Colon (tissue), 2 donors: ENCODE results near the gene LAMB3.

Experiments used
- FAIRE-seq: peaks from 2 replicates; lab custom pipeline; 2012; peaks lifted over from hg19 to GRCh38; lab: Jason Lieb, UNC
- donor health status: control.
- donor health status: control.

The LAMB3 gene

GRCh38 chr1:209630383-209631225 lies 21.6 kb downstream of the LAMB3 start:
- FAIRE-seq = no peak

DNA sequence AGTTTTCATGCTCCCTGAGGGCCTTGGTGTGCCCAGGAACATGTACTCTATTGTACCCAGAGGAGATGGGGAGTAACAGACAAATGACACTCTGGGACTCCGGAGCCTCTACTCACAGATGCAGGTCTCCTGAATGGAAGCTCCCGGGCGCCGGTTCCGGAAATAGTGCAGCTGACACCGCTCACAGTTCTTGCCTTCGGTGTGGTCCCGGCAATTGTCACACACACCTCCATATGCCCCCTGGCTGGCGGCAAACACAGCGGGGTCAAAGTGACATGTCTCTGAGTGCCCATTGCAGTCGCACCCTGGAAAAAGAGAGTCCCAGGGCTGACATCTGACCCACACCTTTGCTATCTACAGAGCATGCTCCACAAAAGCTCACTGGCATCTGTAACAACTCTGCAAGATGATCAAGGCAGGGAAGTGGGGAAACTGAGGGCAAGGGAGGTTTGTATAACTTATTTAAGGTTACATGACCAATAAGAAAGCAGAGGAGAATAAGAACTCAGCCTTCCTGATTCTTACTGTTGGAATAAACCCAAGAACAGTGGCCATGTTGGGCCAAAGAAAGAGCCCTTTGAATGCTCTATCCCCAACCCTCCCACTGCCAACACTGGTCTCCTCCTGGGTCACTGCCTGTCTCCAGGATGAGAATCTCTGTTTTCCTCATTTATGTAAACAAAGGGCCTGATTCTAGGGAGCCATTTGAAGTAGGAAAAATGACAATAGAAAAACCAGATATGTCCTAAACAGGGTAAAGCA lies 22.4 kb downstream of the LAMB3 start:
- FAIRE-seq = no peak

DNA sequence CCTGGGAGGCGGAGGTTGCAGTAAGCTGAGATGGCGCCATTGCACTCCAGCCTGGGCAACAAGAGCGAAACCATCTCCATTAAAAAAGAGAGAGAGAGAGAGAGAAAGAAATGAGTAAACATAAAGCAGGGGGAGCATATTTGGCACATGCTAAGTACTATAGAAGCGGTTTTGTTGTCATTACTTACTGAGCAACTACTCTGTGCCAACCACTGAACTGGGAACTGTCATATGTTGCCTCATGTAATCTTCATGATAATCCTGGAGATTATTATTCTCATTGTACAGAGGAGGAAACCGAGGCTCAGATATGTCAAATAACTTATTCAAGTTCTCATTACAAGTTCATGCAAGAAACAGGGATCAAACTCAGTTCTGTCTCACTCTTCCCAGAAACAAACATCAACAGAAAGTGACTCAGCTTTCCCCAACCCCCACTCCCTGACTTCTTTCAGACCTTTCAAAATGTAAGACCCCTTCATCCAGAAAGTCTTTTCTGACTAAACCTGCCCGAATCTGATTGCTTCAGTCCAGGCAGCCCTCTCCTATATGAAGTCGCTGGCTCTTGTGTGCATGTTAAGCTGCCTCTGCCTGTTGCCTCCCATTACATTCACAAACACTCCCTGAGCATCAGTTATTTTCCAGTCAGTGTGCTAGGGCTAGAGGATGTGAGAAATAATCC lies 23.5 kb downstream of the LAMB3 start:
- no peak for FAIRE-seq

DNA sequence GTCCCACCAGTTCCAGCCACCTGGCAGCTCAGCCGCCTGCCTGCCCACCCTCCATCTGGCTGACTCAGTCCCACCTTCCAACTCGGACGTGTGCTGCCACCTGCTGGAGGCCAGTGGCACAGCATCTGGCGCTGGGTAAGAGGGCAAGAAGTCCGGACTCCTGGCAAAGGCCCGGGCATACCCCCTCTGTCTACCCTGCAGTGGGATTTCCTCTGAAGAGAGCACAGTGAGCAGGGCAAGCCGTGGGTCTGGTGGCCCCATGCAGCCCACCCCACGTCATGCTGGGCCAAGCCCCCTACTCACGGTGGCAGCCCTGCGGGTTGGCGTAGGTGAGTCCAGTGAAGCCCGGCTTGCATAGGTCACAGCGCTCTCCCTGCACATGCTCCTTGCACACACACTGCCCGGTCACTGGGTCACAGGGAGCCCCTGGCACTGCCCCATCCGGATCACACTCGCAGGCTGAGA lies 24.5 kb downstream of the LAMB3 start:
- no peak for FAIRE-seq

DNA sequence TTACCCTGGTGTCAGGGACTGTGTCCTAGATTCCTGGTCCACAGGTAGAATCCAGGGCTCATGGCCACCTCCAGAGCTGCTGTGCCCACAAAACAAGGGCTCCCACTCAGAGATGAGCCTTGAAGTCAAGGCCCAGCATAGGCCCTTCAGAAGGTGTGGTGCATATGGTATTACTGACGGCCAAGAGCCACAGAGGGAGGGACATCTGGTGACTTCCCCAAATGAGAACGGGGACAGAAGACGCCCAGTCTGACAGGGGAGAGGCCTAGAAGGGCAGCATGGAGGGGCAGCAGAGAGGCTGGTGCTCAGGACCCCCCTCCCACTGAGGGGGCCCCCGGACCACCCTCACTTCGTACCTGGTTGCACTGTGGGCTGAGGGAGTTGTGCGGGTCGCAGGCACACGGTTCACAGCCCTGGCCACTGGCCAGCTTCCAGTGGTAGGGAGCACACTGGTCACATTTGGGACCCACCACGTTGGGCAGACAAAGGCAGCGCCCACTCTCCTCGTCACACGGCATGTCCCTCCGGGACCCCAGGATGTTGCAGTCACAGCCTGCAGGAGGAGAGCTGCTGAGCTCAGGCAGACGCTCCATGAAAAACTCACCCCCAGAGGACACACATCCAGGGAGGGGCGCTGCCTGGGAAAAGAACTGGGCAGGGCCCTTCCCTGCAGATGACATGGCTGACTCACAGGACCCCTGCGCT lies 25.0 kb downstream of the LAMB3 start:
- no peak for FAIRE-seq

DNA sequence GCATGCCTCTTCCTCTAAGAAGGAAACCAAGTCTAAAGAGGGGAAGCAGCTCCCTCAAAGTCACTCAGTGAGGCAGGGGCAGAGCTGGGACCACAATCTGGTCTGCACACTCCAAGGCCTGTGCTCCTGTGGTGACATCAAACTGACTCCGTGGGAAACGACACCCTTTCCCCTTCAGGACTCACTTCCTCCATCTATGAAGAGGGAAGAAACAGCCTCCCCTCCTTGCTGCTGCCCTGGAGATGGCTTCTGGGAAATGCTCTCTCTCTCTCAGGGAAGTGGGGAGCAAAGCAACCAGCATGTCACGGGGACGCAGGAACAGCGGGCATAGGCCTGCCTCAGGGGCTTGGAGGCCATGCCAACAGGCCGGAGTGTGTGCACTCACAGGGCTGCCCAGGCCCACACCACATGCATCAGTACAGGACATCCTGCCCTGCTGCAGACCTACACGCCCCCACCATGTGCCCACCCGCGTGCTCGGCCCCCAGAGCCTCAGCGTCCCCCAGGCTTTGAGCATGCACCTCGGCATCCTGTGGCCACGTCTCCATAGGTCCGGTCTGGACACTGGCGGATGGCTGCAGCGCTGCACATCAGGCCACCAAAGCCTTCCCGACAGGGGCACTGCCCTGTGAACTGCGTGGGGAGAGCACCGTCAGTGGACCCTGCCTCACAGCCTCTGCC lies 25.7 kb downstream of the LAMB3 start:
- FAIRE-seq = no peak

GRCh38 chr1:209625791-209626285 lies 26.4 kb downstream of the LAMB3 start:
- FAIRE-seq = no peak

DNA sequence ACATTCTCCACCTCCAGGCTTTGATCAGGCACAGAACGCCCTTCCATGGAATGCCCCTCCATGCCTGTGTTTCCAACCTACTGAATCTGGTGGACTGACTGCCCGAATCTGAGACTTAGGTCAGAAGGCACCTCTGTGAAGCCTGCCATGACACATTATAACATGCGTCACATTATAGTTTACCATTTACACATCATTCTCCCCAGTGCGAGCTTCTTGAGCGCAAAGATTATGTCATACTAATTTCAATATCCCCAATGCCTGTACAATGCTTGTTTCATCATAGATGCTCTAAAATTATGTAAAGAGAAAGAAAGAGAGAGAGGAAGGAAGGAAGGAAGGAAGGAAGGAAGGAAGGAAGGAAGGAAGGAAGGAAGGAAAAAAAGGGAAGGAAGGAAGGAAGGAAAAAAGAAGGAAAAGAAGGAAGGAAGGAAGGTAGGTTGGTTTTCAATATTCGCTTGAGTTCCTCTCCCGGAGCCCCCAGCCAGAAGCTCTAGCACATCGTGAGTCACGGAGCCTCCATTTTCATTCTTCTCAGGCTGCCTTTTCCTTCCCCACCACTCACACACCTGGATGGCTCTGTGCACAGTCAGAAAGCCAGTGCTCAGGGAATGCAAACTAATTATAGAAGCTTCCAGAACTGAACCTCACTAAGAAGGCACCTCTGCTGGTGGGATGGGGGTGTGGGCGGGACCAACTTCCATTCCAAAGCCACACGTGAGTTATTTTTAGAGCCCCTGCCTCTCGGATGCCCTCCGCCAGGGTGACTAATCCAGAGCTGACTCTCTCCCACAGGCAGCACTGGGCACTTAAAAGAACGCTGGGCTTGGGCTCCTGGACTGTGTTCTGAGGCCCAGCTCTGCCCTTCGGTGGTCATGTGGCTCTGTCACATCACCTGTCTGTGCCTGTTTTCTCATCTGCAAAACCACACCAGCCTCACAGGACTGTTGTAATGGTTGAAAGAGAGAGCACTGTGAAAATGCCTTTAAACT lies 27.4 kb downstream of the LAMB3 start:
- no peak for FAIRE-seq

GRCh38 chr1:209622841-209623829 lies 29.1 kb downstream of the LAMB3 start:
- no peak for FAIRE-seq

- FAIRE-seq = no peak
Observed at GRCh38 chr1:209621741-209622655, 30.2 kb downstream of the LAMB3 start.

DNA sequence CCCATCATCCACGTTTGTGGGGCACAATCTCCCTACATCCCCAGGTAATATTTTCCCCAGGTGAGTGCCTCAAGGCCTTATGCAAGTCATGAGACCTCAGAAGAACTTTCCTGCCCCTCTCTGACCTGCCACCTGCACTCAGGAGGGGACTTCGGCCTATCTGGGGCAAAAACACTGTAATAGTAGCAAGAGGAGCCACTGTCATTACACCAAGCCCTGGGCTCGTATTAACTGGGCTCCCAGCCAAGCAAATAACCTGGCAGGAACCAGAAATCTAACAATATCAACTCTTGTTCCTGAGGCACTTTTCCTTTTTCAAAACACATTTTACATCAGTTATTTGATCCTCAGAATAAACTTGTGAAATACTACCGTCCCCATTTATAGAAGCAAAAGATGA lies 30.9 kb downstream of the LAMB3 start:
- FAIRE-seq = no peak

GRCh38 chr1:209620487-209620884 lies 31.7 kb downstream of the LAMB3 start:
- FAIRE-seq = no peak

DNA sequence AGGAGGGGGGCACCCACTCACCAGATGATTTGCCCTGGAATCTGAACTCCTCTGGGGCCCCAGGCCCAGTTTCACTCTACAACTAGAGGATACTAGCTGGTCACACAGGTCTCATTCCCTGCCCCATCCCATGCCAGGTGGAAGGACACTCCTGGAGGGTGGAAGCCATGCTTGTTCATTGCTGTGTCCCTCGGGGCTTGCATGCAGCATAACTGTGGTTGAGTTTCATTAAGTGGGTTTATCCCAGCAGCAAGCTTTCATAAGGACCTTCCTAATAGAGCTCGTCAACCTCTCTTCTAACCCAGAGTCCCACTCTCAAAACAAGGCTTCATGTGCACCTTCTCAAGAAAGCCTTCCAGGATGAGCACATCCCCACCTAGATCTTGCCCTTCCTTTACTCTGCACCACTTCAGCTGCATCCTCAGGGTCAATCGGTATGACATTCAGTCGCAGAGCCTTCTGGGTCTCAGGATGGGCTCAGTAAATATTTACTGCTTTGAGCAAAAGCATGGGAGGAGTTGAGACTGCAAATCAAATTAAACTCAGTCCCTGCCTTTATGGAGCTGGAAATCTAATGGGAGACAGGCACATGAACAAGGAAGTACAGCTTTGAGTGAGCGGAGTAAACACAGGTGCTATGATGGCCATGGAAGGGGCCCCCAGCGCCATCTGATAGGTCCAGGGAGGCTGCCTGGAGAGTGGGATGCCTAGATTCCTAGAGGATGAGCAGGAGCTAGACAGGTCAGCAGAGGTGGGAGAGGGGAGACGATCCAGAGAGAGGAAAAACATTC lies 32.3 kb downstream of the LAMB3 start:
- no peak for FAIRE-seq

- no peak for FAIRE-seq
Observed at GRCh38 chr1:209618756-209619420, 33.3 kb downstream of the LAMB3 start.

DNA sequence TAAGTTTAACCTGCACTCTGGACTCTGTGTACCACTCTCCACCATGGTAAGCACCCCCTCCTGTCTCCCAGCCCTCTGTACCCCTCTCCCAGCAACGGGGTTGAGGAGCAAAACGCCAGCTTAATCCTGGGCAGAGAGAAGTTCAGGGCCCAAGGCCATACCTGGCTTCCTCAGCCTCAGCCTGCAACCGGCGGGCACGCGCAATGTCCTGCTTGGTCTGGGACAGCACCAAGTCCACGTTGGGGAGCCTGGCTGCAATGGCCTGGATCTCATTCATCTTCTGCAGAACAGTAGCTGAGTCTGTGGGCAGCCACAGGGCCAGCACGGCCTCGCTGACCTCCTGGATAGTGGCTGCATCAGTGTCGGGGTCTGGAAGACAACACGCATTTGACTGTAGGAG lies 33.9 kb downstream of the LAMB3 start:
- no peak for FAIRE-seq

DNA sequence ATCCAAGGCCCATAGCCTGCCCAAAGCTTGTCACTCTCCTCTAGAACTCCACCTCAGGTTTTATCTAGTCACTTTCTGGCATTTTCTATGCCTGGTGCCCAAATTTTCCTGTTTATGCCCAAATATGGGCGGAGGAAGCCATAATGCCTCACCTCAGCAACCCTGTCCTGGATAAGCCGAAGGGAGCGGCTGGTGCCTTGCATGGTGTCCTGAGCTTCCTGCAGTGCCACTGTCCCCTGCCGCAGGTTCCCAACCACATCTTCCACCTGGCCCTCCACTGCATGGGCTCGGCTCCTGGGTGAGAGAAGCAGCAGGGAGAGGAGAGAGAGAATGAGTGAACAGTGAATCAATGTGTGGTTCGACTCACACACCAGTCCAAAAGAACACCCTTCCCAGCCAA lies 34.5 kb downstream of the LAMB3 start:
- no peak for FAIRE-seq
